Spinal cord (tissue), 10 donors: ENCODE results near the gene SYT17. TPM values are rescaled to one million over a fixed set of nuclear protein-coding genes. Genes with fewer than 3 reads are reported as not detected.

Experiments
- DNase-seq, 6 donors: peaks; one replicate each; pipeline versions ENCODE4 v3.0.0 to v3.0.0-alpha.2; 2013 to 2015; ENCODE audit warnings: low spot score in 6 of 6, low read depth in 4 of 6
- H3K27ac ChIP-seq: one replicate; pipeline ENCODE4 v1.5.1; 2013; ENCODE audit warnings: low read depth, low read length, control low read depth
- H3K27me3 ChIP-seq: one replicate; pipeline ENCODE4 v1.6.1; 2013; ENCODE audit warnings: low read length; ENCODE audit not compliant: control insufficient read depth, insufficient read depth
- H3K36me3 ChIP-seq: one replicate; pipeline ENCODE4 v1.6.1; 2013; ENCODE audit warnings: low read length; ENCODE audit not compliant: control insufficient read depth, insufficient read depth
- H3K4me1 ChIP-seq: one replicate; pipeline ENCODE4 v1.6.1; 2013; ENCODE audit warnings: low read length; ENCODE audit not compliant: control insufficient read depth, insufficient read depth
- H3K4me3 ChIP-seq: one replicate; pipeline ENCODE4 v1.5.1; 2013; ENCODE audit warnings: low read depth, low read length, control low read depth
- H3K9me3 ChIP-seq: one replicate; pipeline ENCODE4 v1.6.1; 2013; ENCODE audit warnings: low read length; ENCODE audit not compliant: control insufficient read depth, insufficient read depth
- WGBS: methylation state at CpG from one replicate; pipeline ENCODE4 v1.1.5; 2013; ENCODE audit warnings: missing lambda C conversion rate; ENCODE audit not compliant: insufficient coverage; 5-methylcytosine and 5-hydroxymethylcytosine counted together
- polyA plus RNA-seq, 2 donors: library from polyadenylated mRNA; unstranded; fragments of 120-200 nt; gene quantifications; one replicate each; pipeline ENCODE4 v1.2.1, GENCODE V29; 2013; ENCODE audit not compliant: insufficient read length in 2 of 2
- total RNA-seq, 2 donors: library from RNA; depleted of rRNA in 1 of 2; stranded (reverse); fragments of 120-200 nt in 1 of 2; fragments of >200 nt in 1 of 2; gene quantifications; one replicate each; pipeline versions ENCODE4 v1.2.3 to v1.2.4, GENCODE V29; 2013 to 2014
- donor health status: healthy.

Gene SYT17
- total and polyA plus RNA-seq, 4 donors, result 11.3 to 46.1 (median 24.3) TPM

DNA sequence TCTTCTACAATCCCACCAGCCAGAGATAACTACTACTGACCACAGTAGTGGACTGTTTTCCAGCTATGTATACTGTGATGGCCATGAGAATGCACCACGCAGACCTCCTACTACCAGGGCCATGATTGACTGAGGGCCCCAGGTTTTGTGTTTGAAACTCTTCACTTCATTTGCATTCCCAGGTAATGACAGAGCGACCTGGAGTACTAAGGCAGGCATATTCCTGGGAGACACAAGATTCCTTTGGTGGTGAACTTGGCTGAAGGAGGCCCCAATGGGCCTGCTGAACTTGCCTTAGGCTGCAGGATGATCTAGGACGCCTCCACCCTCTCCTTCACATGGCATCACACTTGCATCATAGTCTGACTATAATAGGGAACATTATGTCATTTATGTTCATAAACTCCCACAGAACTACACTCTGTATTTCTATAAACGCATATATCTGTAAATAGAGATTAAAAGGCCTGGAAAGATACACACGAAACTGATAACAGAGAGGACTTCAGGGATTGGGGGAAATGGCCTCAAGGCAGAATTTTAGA, 147.9 kb downstream of the SYT17 start:
- Histone ChIP-seq H3K36me3 (no peaks in the 10 kb centered on the region), H3K4me1 (no peaks in the 10 kb centered on the region), H3K9me3 (no peaks in the 10 kb centered on the region), H3K27me3 (no peaks in the 10 kb centered on the region), H3K27ac (no peak overlapping the region), H3K4me3 (no peak overlapping the region)
- 94% methylated on average over 2 of the region's 5 CpGs for WGBS
- no peak for DNase-seq

GRCh38 chr16:19316846-19317245, 148.8 kb downstream of the SYT17 start:
- Histone ChIP-seq H3K36me3 (no peaks in the 10 kb centered on the region), H3K9me3 (no peaks in the 10 kb centered on the region), H3K27me3 (no peaks in the 10 kb centered on the region), H3K27ac (no peak overlapping the region), H3K4me3 (no peak overlapping the region), H3K4me1 (no peaks in the 10 kb centered on the region)
- peak in 2 of 6 donors; percentile 30 to 36 for DNase-seq
- 80% methylated on average over 4 of the region's 7 CpGs for WGBS

Other genes with a start within 250 kb of the SYT17 start
- gene SMG1, start 241.8 kb upstream of the SYT17 start, total RNA-seq, result 10 to 100 TPM; 47.4 to 93.6 TPM
- gene SMG1, start 241.8 kb upstream of the SYT17 start, polyA plus RNA-seq, result 10 to 100 TPM; 46.1 to 48.0 TPM
- 1 to 10 TPM; 3.1 to 6.9 TPM for gene TMC7, start 184.3 kb upstream of the SYT17 start, total RNA-seq
- 1 to 10 TPM; 6.0 to 6.1 TPM for gene TMC7, start 184.3 kb upstream of the SYT17 start, polyA plus RNA-seq
- 10 to 100 TPM; 33.8 to 34.9 TPM for gene COQ7, start 100.6 kb upstream of the SYT17 start, total RNA-seq
- 10 to 100 TPM; 36.2 to 38.0 TPM for gene COQ7, start 100.6 kb upstream of the SYT17 start, polyA plus RNA-seq
- 10 to 100 TPM; 14.2 to 18.5 TPM for gene ITPRIPL2, start 54.3 kb upstream of the SYT17 start, total RNA-seq
- gene ITPRIPL2, start 54.3 kb upstream of the SYT17 start, polyA plus RNA-seq, result 1 to 10 TPM; 7.1 to 8.0 TPM
- under 1 TPM; 0.50 to 0.99 TPM for gene CLEC19A, start 117.5 kb downstream of the SYT17 start, total RNA-seq
- gene CLEC19A, start 117.5 kb downstream of the SYT17 start, polyA plus RNA-seq, result under 1 TPM; 0.65 to 1.00 TPM
- 1 to 10 TPM in 1 of 2 donors, under 1 TPM in 1; 0.20 to 2.4 TPM for gene TMC5, start 249.6 kb downstream of the SYT17 start, total RNA-seq
- gene TMC5, start 249.6 kb downstream of the SYT17 start, polyA plus RNA-seq, result under 1 TPM; 0.38 TPM